Upper lobe of right lung (tissue), 1 donor: ENCODE measurements around the gene TRIM50. TPM values are rescaled to one million over a fixed set of nuclear protein-coding genes. Genes with fewer than 3 reads are reported as not detected.

Experiments
- total RNA-seq: library from RNA; stranded (reverse); fragmentation: NEBNext Ultra II Directional; extraction: Animal tissue kit (Norgen Biotek cat#: 25700); gene quantifications from one replicate; pipeline ENCODE4 v1.2.1, GENCODE V29; 2021
- donor health status: DM: no; HTN: yes; CAD: no; lungs with severe emphysema.

The TRIM50 gene
- total RNA-seq, 1 donor from 2014 or later = 0.20 TPM

Other genes starting within 250 kb of the TRIM50 start
- gene SPDYE9, start 242.0 kb downstream of the TRIM50 start, total RNA-seq = not detected
- gene NSUN5, start 19.3 kb downstream of the TRIM50 start, total RNA-seq = 22.4 TPM
- not detected for gene FKBP6, start 79 bp upstream of the TRIM50 start, total RNA-seq
- 0.26 TPM for gene FZD9, start 105.7 kb upstream of the TRIM50 start, total RNA-seq
- 55.7 TPM for gene BAZ1B, start 194.2 kb upstream of the TRIM50 start, total RNA-seq
- gene BCL7B, start 229.6 kb upstream of the TRIM50 start, total RNA-seq = 71.8 TPM